Sigmoid colon (tissue), 7 donors: Measurements from ENCODE around the gene MDGA2. TPM values are rescaled to one million over a fixed set of nuclear protein-coding genes. Genes with fewer than 3 reads are reported as not detected.

Source experiments
- DNase-seq: peaks from one replicate; pipeline ENCODE4 v3.0.0-alpha.2; 2019
- H3K27ac ChIP-seq, 4 donors: fragments of 200-600 bp; sonication (generic); one replicate each; pipeline ENCODE4 v1.5.1; 2016 to 2019; ENCODE audit warnings: mild to moderate bottlenecking in 1 of 4
- H3K27me3 ChIP-seq, 3 donors: fragments of 200-600 bp; sonication (generic); one replicate each; pipeline ENCODE4 v1.5.1; 2019; ENCODE audit warnings: mild to moderate bottlenecking in 1 of 3
- H3K36me3 ChIP-seq, 4 donors: fragments of 200-600 bp; sonication (generic); one replicate each; pipeline ENCODE4 v1.5.1; 2016 to 2019
- H3K4me1 ChIP-seq, 4 donors: fragments of 200-600 bp; sonication (generic); one replicate each; pipeline ENCODE4 v1.5.1; 2017 to 2019
- H3K4me3 ChIP-seq, 4 donors: fragments of 200-600 bp; sonication (generic); one replicate each; pipeline ENCODE4 v1.5.1; 2017 to 2019; ENCODE audit warnings: mild to moderate bottlenecking in 2 of 4, moderate library complexity in 1 of 4
- H3K9me3 ChIP-seq, 4 donors: fragments of 200-600 bp in 3 of 4; sonication (generic) in 3 of 4; one replicate each; pipeline versions ENCODE4 v1.5.1 to v1.6.1; 2013 to 2019
- EP300 ChIP-seq, 4 donors: sonication (generic); formaldehyde crosslinking; IDR thresholded peaks; one replicate each; pipeline ENCODE4 v1.6.1; 2017; ENCODE audit warnings: antibody characterized with exemption in 4 of 4
- POLR2A ChIP-seq, 2 donors: fragments of 450-650 bp; IDR thresholded peaks; one replicate each; pipeline ENCODE4 v1.6.1; 2016; ENCODE audit warnings: antibody characterized with exemption in 2 of 2, mild to moderate bottlenecking in 2 of 2, moderate library complexity in 2 of 2
- POLR2AphosphoS5 ChIP-seq, 4 donors: sonication (generic); formaldehyde crosslinking; IDR thresholded peaks; one replicate each; pipeline ENCODE4 v1.6.1; 2017; ENCODE audit warnings: antibody characterized with exemption in 4 of 4
- WGBS, 2 donors: extraction: QIAGEN DNeasy Blood & Tissue Kit; methylation state at CpG; one replicate each; pipeline ENCODE4 v1.1.7; 2013; 5-methylcytosine and 5-hydroxymethylcytosine counted together
- intact Hi-C: fragments of 100-400 bp; cut with DNase I; formaldehyde crosslinking; loops from one replicate; pipeline ENCODE4 v1.15.1; 2023
- polyA plus RNA-seq, 3 donors: library from polyadenylated mRNA; stranded (reverse); fragments of 200-250 nt; gene quantifications; one replicate each; pipeline ENCODE4 v1.2.3, GENCODE V29; 2013
- total RNA-seq, 4 donors: library from RNA; depleted of rRNA; stranded (reverse); fragments of >200 nt; gene quantifications; one replicate each; pipeline ENCODE4 v1.1.0, GENCODE V29; 2016
- TF ChIP-seq, protein P1 (sequence below), 4 experiments: fragments of 450-650 bp in 3 of 4; fragments of 200-600 bp in 1 of 4; IDR thresholded peaks; one replicate each; pipeline ENCODE4 v1.5.1; 2016 to 2019; ENCODE audit warnings: antibody characterized with exemption in 4 of 4, mild to moderate bottlenecking in 3 of 4, moderate library complexity in 2 of 4
- donor health status: healthy with polysubstance abuse.
- donor health status: Bipolar disorder and iron deficiency.
- donor health status: healthy.

MDGA2 gene
- total and polyA plus RNA-seq, 7 donors, result under 0.01 to 1.2 (median 0.33) TPM; not detected in 2

DNA sequence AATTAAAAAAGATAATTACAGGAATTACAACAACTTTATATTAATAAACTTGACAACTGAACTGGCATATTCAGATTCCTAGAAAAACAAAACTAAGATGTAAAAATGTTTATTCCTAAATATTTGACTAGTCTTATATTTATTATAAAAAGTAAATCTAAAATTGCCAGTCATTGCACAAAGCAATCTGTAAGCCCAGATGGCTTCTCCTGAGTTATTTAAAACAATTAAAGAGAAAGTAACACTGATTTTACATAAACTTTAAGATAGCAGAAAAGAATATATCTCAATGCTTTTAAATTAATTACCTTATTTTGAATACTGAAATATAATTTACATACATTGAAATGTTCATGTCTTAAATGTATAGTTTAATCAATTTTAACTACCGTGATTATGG, 589.7 kb downstream of the MDGA2 start:
- Histone ChIP-seq H3K4me3 (no peak overlapping the region), H3K36me3 (no peaks in the 10 kb centered on the region), H3K27me3 (no peaks in the 10 kb centered on the region), H3K27ac (no peak overlapping the region), H3K9me3 (no peaks in the 10 kb centered on the region), H3K4me1 (no peaks in the 10 kb centered on the region)
- 91 to 95% methylated on average over 1 of the region's 1 CpG for WGBS, 2 donors
- DNase-seq, result no peak
- intact Hi-C loops, result no loop called here
- no peak for TF ChIP-seq POLR2AphosphoS5 (IDR thresholded peaks at IDR 0.05)

DNA sequence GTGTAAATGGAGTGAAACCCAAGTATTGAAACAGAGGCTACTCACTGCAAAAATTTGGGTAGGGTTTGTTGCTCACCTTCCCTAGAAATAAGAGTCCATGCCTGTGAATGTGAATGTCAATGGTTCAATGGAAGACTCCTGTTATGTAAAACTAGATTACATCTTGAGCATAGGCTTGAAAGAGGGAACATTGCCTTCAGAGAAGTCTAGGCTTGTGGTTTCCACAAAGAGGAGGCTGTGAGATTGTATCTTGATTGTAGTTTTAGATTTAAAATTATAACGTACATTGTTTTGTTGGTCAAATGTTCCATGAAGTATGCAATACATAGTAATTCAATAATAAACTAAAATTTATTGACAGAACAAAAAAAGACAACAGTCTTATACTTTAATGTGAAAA, 610.1 kb downstream of the MDGA2 start:
- 63% methylated on average over 1 of the region's 1 CpG for WGBS, 2 donors
- Histone ChIP-seq H3K9me3 (no peaks in the 10 kb centered on the region), H3K27ac (no peak overlapping the region), H3K4me3 (no peak overlapping the region), H3K27me3 (no peaks in the 10 kb centered on the region), H3K36me3 (no peaks in the 10 kb centered on the region), H3K4me1 (no peaks in the 10 kb centered on the region)
- TF ChIP-seq, protein P1, sequence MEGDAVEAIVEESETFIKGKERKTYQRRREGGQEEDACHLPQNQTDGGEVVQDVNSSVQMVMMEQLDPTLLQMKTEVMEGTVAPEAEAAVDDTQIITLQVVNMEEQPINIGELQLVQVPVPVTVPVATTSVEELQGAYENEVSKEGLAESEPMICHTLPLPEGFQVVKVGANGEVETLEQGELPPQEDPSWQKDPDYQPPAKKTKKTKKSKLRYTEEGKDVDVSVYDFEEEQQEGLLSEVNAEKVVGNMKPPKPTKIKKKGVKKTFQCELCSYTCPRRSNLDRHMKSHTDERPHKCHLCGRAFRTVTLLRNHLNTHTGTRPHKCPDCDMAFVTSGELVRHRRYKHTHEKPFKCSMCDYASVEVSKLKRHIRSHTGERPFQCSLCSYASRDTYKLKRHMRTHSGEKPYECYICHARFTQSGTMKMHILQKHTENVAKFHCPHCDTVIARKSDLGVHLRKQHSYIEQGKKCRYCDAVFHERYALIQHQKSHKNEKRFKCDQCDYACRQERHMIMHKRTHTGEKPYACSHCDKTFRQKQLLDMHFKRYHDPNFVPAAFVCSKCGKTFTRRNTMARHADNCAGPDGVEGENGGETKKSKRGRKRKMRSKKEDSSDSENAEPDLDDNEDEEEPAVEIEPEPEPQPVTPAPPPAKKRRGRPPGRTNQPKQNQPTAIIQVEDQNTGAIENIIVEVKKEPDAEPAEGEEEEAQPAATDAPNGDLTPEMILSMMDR (IDR thresholded peaks at IDR 0.05), result no peak
- TF ChIP-seq POLR2AphosphoS5 (IDR thresholded peaks at IDR 0.05), result no peak
- no peak for TF ChIP-seq EP300 (IDR thresholded peaks at IDR 0.05)
- TF ChIP-seq POLR2A (IDR thresholded peaks at IDR 0.05), result no peak
- intact Hi-C loops, result no loop called here
- no peak for DNase-seq

DNA sequence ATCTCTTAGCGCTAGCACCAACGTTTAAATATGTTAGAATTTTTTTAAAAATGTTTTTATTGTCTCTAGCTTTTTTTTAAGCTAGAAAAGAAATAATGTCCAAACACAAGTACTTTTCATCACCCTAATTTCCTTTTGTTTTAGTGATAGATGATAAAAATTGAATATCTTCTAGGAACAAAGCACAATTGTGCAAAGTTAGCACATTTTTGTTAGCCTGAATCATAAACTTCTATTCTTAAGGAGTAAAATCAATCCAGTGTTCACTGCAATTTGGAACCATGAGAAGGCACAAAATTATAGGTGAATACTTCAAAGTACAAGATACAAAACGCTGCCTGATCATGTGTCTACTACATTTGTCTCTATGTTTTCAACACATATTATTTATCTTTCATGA, 615.4 kb downstream of the MDGA2 start:
- Histone ChIP-seq H3K4me1 (no peaks in the 10 kb centered on the region), H3K4me3 (no peak overlapping the region), H3K27ac (no peak overlapping the region), H3K27me3 (no peaks in the 10 kb centered on the region), H3K9me3 (no peaks in the 10 kb centered on the region), H3K36me3 (no peaks in the 10 kb centered on the region)
- no peak for TF ChIP-seq EP300 (IDR thresholded peaks at IDR 0.05)
- TF ChIP-seq, protein P1 (IDR thresholded peaks at IDR 0.05), result no peak
- 75 to 81% methylated on average over 3 of the region's 3 CpGs for WGBS, 2 donors
- DNase-seq, result no peak
- intact Hi-C loops, result no loop called here

DNA sequence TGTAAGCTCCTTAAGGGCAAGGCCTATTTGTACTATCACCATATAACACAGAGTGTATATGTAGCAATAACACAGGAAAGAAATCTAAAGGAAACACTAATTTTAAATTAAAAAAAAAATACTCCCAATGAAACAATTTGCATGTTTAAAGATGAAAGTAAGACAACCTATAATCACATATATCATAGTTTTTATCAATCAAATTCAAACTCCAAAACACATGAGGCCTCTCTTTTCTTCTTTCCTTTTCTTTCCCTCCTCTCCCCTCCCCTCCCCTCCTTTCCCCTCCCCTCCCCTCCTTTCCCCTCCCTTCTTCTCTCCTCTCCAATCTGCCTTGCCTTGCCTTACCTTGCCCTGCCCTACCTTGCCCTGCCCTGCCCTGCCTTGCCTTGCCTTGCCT, 618.0 kb downstream of the MDGA2 start:
- TF ChIP-seq, protein P1 (IDR thresholded peaks at IDR 0.05), result no peak
- TF ChIP-seq EP300 (IDR thresholded peaks at IDR 0.05), result no peak
- TF ChIP-seq POLR2A (IDR thresholded peaks at IDR 0.05), result no peak
- TF ChIP-seq POLR2AphosphoS5 (IDR thresholded peaks at IDR 0.05), result no peak
- intact Hi-C loops, result no loop called here

DNA sequence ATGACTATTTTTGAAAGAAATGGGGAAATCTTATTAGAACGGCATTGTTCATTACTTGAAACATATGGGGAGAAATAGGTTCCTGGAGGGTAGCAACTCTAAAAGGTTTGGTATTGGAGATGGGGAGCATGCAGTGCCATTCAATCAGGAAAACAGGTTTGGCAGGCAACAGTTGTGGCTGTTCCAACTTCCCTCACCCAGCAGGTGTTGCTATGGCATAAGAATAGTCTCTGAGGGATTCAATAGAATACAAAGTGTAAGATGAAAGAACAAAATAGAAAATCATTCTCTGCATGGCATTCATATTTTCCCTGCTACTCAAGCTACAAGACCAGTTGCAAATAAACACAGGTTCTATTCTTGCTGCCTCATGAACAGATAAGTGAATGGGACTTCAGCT, 630.6 kb downstream of the MDGA2 start:
- no peaks in the 10 kb centered on the region for H3K27me3 ChIP-seq
- intact Hi-C loops, result no loop called here
- WGBS, 2 donors, result 28 to 51% methylated on average over 1 of the region's 1 CpG
- no peaks in the 10 kb centered on the region for H3K4me1 ChIP-seq
- no peak overlapping the region for H3K27ac ChIP-seq
- H3K9me3 ChIP-seq, result no peaks in the 10 kb centered on the region
- H3K4me3 ChIP-seq, result no peak overlapping the region
- H3K36me3 ChIP-seq, result no peaks in the 10 kb centered on the region
- DNase-seq, result no peak
- TF ChIP-seq POLR2AphosphoS5 (IDR thresholded peaks at IDR 0.05), result no peak
- TF ChIP-seq EP300 (IDR thresholded peaks at IDR 0.05), result no peak
- no peak for TF ChIP-seq POLR2A (IDR thresholded peaks at IDR 0.05)
- TF ChIP-seq, protein P1 (IDR thresholded peaks at IDR 0.05), result no peak

More for the DNA sequence above, 618.0 kb downstream of the MDGA2 start:
- Histone ChIP-seq H3K36me3 (no peaks in the 10 kb centered on the region), H3K9me3 (no peaks in the 10 kb centered on the region), H3K27ac (no peak overlapping the region), H3K4me1 (no peaks in the 10 kb centered on the region), H3K27me3 (no peaks in the 10 kb centered on the region), H3K4me3 (no peak overlapping the region)
- DNase-seq, result no peak
